Measurements from ENCODE around the gene NAA25.

DNA sequence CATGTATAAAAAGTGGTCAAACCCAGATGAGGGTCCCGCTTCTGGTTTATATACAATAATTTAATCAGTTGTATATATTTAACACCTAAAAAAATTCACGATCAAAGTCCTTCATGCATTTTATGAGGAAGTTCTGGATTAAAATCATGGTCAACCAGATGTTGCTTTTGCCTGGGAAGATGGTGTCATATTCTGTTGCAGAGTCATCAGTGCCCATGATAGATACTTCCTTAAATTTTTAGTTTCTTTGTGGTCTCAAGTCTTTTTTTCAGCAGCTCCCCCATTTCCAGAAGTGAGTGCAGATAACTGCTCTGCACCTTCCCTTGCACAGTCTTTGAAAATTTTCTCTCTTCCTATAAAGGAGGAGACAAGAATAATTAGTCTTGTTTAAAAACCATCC, 79.3 kb downstream of the NAA25 start:
- TF ChIP-seq, protein P1, sequence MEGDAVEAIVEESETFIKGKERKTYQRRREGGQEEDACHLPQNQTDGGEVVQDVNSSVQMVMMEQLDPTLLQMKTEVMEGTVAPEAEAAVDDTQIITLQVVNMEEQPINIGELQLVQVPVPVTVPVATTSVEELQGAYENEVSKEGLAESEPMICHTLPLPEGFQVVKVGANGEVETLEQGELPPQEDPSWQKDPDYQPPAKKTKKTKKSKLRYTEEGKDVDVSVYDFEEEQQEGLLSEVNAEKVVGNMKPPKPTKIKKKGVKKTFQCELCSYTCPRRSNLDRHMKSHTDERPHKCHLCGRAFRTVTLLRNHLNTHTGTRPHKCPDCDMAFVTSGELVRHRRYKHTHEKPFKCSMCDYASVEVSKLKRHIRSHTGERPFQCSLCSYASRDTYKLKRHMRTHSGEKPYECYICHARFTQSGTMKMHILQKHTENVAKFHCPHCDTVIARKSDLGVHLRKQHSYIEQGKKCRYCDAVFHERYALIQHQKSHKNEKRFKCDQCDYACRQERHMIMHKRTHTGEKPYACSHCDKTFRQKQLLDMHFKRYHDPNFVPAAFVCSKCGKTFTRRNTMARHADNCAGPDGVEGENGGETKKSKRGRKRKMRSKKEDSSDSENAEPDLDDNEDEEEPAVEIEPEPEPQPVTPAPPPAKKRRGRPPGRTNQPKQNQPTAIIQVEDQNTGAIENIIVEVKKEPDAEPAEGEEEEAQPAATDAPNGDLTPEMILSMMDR (IDR thresholded peaks at IDR 0.05), result no peak
- TF ChIP-seq POLR2A (IDR thresholded peaks at IDR 0.05), result no peak
